Activated CD4-positive, CD25-positive, alpha-beta regulatory T cell (primary cell): Measurements from ENCODE around the gene NDC1.
"Not testable (repeated sequence)": the region's sequence is repeated elsewhere in the genome, so short reads cannot be mapped to it uniquely, and the experiment has no call there.

ENCODE experiments used
- DNase-seq, 4 experiments: peaks; one replicate each; lab custom pipeline; 2025; lab: John Stamatoyannopoulos, UW

NDC1 gene

DNA sequence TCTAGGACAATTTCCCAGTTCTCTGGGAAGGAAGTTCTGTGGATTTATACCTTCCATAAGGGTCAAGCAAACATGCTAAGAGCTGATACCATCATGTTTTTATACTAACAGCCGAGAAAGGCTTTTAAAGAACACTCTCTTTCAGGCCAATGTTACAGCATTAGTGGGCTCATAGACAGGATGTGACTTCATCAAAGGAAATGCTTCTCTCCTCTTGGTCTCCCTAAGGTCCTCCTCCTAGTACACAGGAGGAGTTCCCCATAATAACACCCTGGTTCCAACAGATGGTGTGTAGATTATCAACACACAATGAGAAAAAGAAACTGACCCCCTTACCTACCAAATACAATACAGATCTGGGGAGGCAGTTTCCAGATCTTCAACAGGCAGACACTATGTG is 72.4 kb downstream of the NDC1 start:
- no peak for DNase-seq

DNA sequence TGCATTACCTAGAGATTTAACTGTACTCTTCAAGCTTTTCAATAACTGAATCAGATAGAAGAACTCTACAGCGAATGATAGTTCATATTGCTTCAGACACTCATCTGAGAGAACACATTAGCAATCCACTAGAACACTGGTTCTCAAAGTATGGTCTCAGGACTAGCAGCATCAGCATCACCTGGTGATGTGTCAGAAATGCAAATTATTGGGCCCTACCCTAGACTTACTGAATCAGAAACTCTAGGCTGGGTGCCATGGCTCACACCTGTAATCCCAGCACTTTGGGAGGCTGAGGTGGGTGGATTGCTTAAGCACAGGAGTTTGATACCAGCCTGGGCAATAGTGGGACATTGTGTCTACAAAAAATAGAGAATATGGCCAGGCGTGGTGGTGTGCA is 74.2 kb downstream of the NDC1 start:
- no peak for DNase-seq

DNA sequence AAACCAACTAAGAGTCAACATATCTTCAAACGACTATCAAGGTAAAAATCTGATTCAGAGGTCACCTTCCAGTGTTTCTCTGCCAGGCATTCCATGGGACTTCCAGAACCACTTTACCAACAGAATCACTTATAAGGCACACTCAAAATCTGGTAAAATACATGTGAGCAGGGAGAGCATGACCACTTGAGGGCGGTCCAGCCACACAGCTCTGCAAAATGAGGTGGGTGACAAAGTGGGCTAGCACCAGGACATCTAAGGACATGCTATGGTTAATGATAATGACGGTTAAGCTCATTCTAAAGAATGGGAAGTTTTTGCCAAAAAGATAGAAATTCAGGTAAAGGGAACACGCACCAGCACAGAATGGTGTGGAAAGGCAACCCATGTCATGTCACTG is 74.6 kb downstream of the NDC1 start:
- no peak for DNase-seq

- DNase-seq: not testable (repeated sequence)
Measured at GRCh38 chr1:53760497-53760896, 77.6 kb downstream of the NDC1 start.

- DNase-seq: no peak
Measured at GRCh38 chr1:53755874-53756273, 82.2 kb downstream of the NDC1 start.

DNA sequence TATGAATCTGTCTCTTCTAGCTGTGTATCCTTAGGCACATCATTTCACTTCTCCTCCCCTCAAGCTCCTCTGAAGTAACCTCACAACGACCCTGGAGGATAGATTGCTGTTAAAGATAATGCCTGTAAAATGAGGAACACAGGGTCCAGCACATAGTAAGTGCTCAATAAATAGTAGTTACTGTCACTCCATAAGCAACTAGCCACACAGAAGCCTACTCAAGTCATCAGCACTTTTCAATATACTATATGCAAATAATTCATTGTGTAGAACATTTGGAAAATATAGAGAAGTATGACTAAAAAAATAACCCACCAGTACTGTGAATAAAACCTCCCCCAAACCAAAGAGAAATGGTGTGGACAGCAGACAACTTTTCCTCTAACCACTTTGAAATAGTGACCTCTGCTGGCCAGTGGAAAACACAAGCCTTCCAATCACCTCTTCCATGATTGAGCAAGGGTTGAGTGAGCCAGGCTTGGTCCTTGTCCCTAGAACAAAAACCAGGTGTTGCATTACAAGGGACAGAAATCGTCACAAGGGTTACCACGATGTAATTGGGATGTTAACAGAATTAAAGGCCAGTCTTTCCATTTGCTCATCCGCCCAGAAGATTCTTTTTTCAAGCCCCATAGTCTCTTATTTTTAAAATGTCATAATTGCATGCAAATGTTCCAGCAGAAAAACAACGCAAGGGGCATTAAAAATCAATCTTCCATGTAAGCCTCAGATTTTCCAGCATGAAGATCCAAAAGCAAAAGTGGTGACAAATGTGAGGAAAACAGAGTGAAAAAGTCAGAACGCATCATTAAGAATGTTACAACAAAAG is 83.4 kb downstream of the NDC1 start:
- no peak for DNase-seq

DNA sequence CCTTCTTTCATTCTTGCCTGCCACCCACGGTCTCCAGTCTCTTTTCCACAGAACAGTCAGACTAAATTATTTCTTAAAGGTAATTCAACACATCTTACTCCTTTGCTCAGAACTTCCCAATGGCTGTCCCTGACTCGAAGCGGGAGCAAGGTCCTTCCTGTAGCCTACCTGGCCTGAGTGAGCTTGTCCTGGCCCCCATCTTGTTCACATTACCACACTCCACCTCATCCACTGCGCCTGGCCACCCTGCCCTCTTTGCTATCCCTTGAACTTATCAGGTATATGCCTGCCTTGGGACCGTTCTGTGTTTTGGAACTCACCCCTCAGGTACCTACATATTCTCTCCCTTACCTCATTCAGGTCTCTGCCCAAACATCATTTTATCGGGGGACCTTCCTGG is 85.8 kb downstream of the NDC1 start:
- DNase-seq: no peak

GRCh38 chr1:53747841-53748240 is 90.3 kb downstream of the NDC1 start:
- DNase-seq: no peak

DNA sequence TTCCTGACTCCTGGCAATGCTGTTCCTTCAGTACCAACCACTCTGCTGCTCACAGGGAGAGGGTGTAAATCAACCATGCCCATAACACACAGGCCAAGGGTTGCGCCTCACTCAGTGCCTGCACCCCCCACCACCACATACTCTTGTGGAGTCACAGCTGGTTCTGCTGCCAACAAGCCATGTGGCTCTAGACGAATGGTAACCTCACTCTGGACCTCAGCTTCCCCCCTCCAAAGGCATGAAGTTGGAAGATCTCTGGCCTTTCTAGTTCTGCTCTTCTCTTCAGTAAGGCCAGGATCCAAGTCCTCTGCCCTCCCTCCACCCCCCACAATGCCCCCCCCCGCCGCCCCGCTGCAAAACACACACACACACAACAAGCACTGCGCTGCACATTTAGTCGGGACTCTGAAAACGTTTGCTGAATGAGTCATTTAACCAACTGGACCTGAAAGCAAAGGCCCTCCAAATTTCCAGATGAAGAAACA is 97.4 kb downstream of the NDC1 start:
- DNase-seq: no peak

DNA sequence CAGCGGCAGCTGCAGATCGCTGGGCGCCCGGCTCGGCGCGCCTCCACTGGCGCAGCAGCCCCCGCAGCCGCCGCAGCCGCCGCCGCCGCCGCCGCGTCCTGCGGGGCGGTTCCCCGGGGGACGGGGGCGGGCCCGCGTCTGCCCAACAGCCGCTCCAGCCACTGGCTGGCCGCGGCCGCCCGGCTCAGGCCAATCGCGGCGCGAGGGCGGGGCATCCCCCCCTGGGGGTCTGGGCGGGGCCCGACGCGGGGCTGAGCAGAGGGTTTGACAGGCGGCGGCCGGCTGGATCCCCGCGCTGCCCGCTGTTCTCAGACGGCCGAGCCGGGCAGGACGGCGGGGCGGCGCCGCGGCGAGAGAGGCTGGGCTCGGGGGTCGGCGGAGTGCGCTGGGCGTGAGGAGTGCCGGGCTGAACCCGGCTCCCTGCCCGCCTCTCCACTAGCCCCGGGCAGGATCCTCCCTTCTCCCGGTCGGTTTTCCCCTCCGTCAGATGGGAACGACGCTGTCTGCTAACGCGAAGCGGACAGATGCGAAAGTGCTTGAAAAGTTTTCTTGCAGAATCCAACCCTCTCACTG is 98.9 kb downstream of the NDC1 start, which contains the start of gene GLIS1:
Gene GLIS1, minus strand, starts transcription at position 56 of the 573 bp plus-strand sequence. CDS start 1,100 bp downstream, outside the sequence.
- peak in 1 of 4 experiments; percentile 10 for DNase-seq

DNA sequence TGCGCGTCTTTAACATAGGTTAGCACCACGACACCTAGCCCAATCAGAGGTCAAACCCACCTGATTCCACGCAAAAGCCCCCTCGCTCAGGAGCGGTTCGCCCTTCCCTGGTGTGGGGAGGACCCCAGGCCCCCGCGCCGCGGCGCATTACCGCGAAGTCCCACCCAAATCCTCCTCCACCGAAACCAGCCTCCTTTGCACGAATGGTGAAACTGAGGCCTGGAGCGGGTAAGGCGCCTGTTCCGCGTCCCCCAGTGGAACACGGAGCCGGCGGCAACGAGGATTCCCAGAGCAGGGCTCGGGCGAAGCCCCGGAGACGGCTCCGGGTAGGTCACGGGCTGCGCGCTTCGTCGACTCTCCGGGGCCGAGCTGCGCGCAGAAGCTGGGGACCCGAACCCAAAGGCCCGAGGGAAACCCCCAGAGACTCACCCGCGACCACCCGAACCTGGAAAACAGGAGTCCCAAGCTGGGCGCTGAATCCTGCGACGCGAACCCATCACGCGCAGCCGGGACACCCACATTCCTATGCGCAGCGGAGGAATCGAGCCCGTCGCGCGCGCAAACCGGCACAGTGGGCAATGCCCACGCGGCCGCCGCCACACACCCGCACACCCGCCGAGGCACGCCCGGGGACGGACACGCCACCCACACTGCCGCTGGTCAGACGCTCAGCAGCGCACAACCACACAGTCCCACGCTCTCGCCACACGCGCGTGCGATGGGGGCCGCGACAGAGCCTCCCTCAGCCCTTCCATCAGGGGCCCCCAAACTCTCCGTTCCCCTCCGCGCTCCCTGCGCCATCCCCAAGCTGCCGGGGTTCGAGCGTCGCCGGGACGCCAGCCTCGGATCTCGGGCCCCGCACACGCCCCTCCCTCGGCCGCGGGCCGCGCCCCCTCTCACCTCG is 99.6 kb downstream of the NDC1 start:
- DNase-seq: no peak

- DNase-seq: no peak
Measured at GRCh38 chr1:53737648-53738204, 100.4 kb downstream of the NDC1 start.

DNA sequence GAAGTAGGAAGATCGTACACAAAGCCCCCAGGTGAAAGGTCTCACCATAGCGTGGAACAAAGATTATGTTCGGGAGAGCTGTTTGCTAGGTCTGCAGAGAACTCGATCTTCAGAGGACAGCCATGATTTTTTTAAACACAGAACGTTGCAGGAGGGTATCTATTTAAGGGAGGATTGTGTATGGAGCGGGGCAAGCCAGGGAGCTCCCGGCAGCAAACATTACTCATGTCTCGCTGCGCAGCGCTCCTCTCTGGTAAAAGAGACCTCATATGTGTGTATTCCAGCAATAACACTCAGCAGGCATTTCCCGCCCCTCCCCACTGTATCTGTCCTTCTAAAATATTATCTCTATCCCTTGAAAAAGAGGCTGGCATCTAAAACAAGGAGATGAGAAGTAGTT is 101.8 kb downstream of the NDC1 start:
- DNase-seq: no peak

DNA sequence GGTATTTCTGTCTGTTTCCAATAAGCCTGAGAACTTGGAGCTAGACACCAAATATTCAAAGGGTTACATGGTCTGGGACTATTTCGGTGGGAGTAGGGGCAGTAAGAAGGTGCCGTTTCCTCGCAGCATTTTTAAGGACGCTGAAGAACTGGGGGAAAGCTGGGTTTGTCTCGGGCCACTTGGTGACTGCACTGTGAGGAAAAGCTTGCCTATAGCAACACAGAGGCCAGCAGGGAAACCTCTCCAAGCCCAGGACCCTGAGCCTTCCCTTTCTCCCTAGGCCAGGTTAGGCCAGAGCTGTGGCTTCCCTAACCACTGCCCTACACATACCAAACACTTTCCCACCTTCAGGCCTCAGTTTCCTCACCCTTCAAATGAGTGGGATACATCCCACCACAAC is 102.4 kb downstream of the NDC1 start:
- DNase-seq: no peak

DNA sequence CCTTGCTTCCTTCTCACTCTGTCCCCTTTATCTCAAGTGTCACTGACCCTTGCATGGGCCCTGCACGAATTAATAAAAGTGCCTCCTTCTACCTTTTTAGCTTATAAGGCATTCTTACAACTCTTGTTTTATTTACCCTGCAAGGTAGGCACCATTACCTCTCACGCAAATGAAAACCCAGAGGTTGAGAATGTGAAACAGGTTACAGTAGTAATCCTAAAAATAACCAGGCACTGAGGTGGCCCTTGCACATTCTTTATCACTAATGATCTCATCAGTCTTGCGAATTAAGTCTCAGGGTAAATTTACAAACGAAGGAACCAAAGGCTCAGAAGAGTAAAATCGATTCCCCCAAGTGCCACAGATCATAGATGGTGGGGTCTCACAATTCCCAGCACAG is 102.8 kb downstream of the NDC1 start:
- DNase-seq: no peak

DNA sequence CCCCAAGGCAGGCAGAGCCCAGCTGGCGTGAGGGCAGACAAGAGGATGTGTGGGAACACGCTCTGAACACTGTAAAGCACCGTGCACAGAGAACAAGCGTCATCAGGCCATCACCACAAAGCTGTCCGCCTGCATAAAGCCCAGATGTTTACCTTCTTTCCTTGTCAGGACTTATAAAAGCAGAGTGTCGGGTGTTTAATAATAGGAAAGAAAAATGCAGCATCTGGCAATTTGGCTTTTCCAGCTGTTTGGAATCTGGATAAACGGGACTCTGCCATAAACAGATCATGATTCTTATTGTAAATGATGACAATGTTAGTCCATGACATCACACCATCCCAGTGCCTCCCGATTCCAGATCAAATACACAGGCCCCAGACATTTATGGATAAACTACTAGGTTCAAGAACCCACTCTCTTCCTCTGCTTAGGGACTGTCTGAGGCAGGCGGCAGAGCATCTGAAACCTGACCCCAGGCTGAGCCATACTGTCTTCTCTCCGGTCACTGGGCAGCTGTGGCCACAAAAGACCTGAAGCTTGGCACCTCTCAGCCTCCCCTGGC is 103.4 kb downstream of the NDC1 start:
- DNase-seq: no peak

- DNase-seq: no peak
Measured at GRCh38 chr1:53733975-53734649, 104.0 kb downstream of the NDC1 start.

GRCh38 chr1:53733447-53733931 is 104.6 kb downstream of the NDC1 start:
- no peak for DNase-seq

- no peak for DNase-seq
Measured at GRCh38 chr1:53732912-53733317, 105.2 kb downstream of the NDC1 start.

DNA sequence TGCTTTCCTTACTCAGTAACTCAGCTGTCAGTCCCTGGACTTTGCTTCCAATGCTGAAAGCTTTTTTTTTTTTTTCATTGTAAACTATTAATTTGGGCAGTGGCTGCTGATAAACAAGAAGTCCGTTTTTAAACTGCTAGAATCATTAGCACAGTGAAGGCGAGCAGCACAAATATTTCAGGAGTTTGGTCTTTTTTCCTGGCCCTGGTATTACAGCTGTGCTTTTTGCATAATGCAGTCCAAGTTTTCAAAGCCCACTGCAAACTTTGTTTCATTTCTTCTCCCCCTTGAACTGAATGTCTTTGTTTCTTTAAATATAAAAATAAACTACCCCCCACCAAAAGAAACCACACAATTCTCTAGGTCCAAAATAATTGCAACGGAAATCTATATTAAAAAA is 105.7 kb downstream of the NDC1 start:
- DNase-seq: no peak

- no peak for DNase-seq
Measured at GRCh38 chr1:53731779-53732305, 106.3 kb downstream of the NDC1 start.
